Uterus (tissue), 2 donors: ENCODE results near the gene NEDD4.

Source experiments
- POLR2A ChIP-seq, 2 donors: fragments of 450-650 bp; IDR thresholded peaks; one replicate each; pipeline ENCODE4 v1.6.1; 2016; ENCODE audit warnings: antibody characterized with exemption in 2 of 2, mild to moderate bottlenecking in 1 of 2, moderate library complexity in 1 of 2
- TF ChIP-seq, protein P1 (sequence below), 4 experiments: fragments of 200-600 bp in 2 of 4; fragments of 450-650 bp in 2 of 4; sonication (generic) in 2 of 4; IDR thresholded peaks; one replicate each; pipeline ENCODE4 v1.5.1; 2016 to 2019; ENCODE audit warnings: antibody characterized with exemption in 4 of 4, mild to moderate bottlenecking in 2 of 4, moderate library complexity in 1 of 4

GRCh38 chr15:55893852-55894251 lies 99.6 kb downstream of the NEDD4 start:
- TF ChIP-seq POLR2A (IDR thresholded peaks at IDR 0.05), result no peak
- TF ChIP-seq, protein P1, sequence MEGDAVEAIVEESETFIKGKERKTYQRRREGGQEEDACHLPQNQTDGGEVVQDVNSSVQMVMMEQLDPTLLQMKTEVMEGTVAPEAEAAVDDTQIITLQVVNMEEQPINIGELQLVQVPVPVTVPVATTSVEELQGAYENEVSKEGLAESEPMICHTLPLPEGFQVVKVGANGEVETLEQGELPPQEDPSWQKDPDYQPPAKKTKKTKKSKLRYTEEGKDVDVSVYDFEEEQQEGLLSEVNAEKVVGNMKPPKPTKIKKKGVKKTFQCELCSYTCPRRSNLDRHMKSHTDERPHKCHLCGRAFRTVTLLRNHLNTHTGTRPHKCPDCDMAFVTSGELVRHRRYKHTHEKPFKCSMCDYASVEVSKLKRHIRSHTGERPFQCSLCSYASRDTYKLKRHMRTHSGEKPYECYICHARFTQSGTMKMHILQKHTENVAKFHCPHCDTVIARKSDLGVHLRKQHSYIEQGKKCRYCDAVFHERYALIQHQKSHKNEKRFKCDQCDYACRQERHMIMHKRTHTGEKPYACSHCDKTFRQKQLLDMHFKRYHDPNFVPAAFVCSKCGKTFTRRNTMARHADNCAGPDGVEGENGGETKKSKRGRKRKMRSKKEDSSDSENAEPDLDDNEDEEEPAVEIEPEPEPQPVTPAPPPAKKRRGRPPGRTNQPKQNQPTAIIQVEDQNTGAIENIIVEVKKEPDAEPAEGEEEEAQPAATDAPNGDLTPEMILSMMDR (IDR thresholded peaks at IDR 0.05), result no peak
